GM04503 (cell line): Measurements from ENCODE around the gene SDK1.

Experiments
- DNase-seq: peaks from one replicate; pipeline ENCODE4 v3.0.0-alpha.2; 2012; ENCODE audit warnings: low read depth

SDK1 gene

GRCh38 chr7:4045450-4045849 lies 744.4 kb downstream of the SDK1 start:
- no peak for DNase-seq

- no peak for DNase-seq
These were observed 744.9 kb downstream of the SDK1 start for GRCh38 chr7:4045975-4046374.

- no peak for DNase-seq
These were observed 747.3 kb downstream of the SDK1 start for GRCh38 chr7:4048336-4048735.

GRCh38 chr7:4049202-4049601 lies 748.1 kb downstream of the SDK1 start:
- DNase-seq = no peak

- no peak for DNase-seq
These were observed 749.1 kb downstream of the SDK1 start for GRCh38 chr7:4050126-4050660.

GRCh38 chr7:4051696-4052095 lies 750.6 kb downstream of the SDK1 start:
- no peak for DNase-seq

- DNase-seq = no peak
These were observed 751.1 kb downstream of the SDK1 start for GRCh38 chr7:4052130-4052529.

GRCh38 chr7:4054158-4054557 lies 753.1 kb downstream of the SDK1 start:
- DNase-seq = no peak

GRCh38 chr7:4056552-4057288 lies 755.7 kb downstream of the SDK1 start:
- no peak for DNase-seq

GRCh38 chr7:4057289-4057616 lies 756.2 kb downstream of the SDK1 start:
- DNase-seq = no peak

GRCh38 chr7:4058158-4058557 lies 757.1 kb downstream of the SDK1 start:
- no peak for DNase-seq

- no peak for DNase-seq
These were observed 764.1 kb downstream of the SDK1 start for GRCh38 chr7:4065190-4065589.

GRCh38 chr7:4066206-4066605 lies 765.2 kb downstream of the SDK1 start:
- no peak for DNase-seq

- DNase-seq = no peak
These were observed 765.8 kb downstream of the SDK1 start for GRCh38 chr7:4066626-4067475.

GRCh38 chr7:4067476-4067760 lies 766.4 kb downstream of the SDK1 start:
- DNase-seq = no peak

- DNase-seq = no peak
These were observed 766.8 kb downstream of the SDK1 start for GRCh38 chr7:4067874-4068273.

- DNase-seq = no peak
These were observed 767.2 kb downstream of the SDK1 start for GRCh38 chr7:4068286-4068685.

- no peak for DNase-seq
These were observed 768.4 kb downstream of the SDK1 start for GRCh38 chr7:4069268-4070095.

GRCh38 chr7:4070214-4070613 lies 769.2 kb downstream of the SDK1 start:
- DNase-seq = no peak

GRCh38 chr7:4071370-4072058 lies 770.5 kb downstream of the SDK1 start:
- no peak for DNase-seq

- no peak for DNase-seq
These were observed 771.3 kb downstream of the SDK1 start for GRCh38 chr7:4072161-4072925.
